ENCODE results near the gene ABCD4.

The ABCD4 gene

DNA sequence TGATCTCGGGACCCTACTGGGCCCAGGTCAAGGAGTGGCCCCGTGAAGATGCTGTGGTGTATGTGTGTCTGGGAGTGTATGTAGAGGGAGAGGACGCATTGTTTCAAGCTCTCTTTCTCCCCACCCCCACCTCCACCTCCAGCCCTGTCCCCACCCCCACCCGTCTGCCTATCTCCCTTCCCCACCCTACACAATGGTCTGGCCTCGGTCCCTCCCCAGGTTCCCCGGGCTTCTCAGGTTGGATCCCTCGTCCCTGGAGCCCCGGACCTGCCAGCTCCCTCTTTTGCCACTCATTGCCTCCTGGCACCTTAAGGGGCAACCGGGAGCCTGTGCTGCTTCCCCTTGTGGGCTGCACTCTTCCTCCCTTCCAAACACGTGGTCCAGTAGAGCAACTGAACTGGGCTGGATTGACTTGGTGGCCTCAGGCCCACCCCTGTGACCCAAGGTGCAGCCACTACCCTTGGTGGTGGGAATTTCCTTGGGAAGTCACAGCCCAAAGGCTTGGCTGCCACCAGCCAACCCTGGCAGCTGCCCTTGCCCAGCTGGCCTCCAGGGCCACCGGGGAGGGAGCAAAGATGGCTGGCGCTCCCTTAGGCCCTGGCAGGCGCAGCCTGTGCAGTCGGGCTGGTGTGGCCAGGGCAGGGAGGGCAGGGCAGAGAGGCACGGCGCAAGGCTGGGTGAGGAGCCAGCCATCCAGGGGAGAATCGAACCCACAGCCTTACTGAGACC lies 46.2 kb upstream of the ABCD4 start:
- TF ChIP-seq ZFP30 (CRISPR knock-in tag; IDR thresholded peaks at IDR 0.05) (no peak), BACH2 (CRISPR knock-in tag; IDR thresholded peaks at IDR 0.05; ENCODE audit: borderline replicate concordance) (no peak), ZFP3 (CRISPR knock-in tag; IDR thresholded peaks at IDR 0.05) (no peak), SNAI2 (CRISPR knock-in tag; IDR thresholded peaks at IDR 0.05) (no peak), ARNTL (CRISPR knock-in tag; IDR thresholded peaks at IDR 0.05; ENCODE audit: borderline replicate concordance, low read depth) (no peak), CSDC2 (CRISPR knock-in tag; IDR thresholded peaks at IDR 0.05) (no peak), PATZ1 (CRISPR knock-in tag; IDR thresholded peaks at IDR 0.05; ENCODE audit: borderline replicate concordance) (no peak), OSR1 (CRISPR knock-in tag; IDR thresholded peaks at IDR 0.05) (no peak), ZC3H10 (CRISPR knock-in tag; IDR thresholded peaks at IDR 0.05) (no peak), PPARA (CRISPR knock-in tag; IDR thresholded peaks at IDR 0.05; ENCODE audit: borderline replicate concordance) (no peak), ISL1 (CRISPR knock-in tag; IDR thresholded peaks at IDR 0.05) (no peak), RARB (CRISPR knock-in tag; IDR thresholded peaks at IDR 0.05) (no peak), CSRNP3 (CRISPR knock-in tag; IDR thresholded peaks at IDR 0.05) (no peak)
- TF ChIP-seq, protein P1, sequence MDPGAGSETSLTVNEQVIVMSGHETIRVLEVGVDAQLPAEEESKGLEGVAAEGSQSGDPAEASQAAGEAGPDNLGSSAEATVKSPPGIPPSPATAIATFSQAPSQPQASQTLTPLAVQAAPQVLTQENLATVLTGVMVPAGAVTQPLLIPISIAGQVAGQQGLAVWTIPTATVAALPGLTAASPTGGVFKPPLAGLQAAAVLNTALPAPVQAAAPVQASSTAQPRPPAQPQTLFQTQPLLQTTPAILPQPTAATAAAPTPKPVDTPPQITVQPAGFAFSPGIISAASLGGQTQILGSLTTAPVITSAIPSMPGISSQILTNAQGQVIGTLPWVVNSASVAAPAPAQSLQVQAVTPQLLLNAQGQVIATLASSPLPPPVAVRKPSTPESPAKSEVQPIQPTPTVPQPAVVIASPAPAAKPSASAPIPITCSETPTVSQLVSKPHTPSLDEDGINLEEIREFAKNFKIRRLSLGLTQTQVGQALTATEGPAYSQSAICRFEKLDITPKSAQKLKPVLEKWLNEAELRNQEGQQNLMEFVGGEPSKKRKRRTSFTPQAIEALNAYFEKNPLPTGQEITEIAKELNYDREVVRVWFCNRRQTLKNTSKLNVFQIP (CRISPR knock-in tag; IDR thresholded peaks at IDR 0.05; ENCODE audit: borderline replicate concordance, low read depth) = no peak
- TF ChIP-seq, protein P2, sequence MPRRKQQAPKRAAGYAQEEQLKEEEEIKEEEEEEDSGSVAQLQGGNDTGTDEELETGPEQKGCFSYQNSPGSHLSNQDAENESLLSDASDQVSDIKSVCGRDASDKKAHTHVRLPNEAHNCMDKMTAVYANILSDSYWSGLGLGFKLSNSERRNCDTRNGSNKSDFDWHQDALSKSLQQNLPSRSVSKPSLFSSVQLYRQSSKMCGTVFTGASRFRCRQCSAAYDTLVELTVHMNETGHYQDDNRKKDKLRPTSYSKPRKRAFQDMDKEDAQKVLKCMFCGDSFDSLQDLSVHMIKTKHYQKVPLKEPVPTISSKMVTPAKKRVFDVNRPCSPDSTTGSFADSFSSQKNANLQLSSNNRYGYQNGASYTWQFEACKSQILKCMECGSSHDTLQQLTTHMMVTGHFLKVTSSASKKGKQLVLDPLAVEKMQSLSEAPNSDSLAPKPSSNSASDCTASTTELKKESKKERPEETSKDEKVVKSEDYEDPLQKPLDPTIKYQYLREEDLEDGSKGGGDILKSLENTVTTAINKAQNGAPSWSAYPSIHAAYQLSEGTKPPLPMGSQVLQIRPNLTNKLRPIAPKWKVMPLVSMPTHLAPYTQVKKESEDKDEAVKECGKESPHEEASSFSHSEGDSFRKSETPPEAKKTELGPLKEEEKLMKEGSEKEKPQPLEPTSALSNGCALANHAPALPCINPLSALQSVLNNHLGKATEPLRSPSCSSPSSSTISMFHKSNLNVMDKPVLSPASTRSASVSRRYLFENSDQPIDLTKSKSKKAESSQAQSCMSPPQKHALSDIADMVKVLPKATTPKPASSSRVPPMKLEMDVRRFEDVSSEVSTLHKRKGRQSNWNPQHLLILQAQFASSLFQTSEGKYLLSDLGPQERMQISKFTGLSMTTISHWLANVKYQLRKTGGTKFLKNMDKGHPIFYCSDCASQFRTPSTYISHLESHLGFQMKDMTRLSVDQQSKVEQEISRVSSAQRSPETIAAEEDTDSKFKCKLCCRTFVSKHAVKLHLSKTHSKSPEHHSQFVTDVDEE (CRISPR knock-in tag; IDR thresholded peaks at IDR 0.05) = no peak
- no peak for ATAC-seq

- TF ChIP-seq SNAI2 (CRISPR knock-in tag; IDR thresholded peaks at IDR 0.05) (no peak), TOX (CRISPR knock-in tag; IDR thresholded peaks at IDR 0.05; ENCODE audit: borderline replicate concordance) (no peak), BACH2 (CRISPR knock-in tag; IDR thresholded peaks at IDR 0.05; ENCODE audit: borderline replicate concordance) (no peak), ZNF70 (CRISPR knock-in tag; IDR thresholded peaks at IDR 0.05) (no peak), PPARA (CRISPR knock-in tag; IDR thresholded peaks at IDR 0.05; ENCODE audit: borderline replicate concordance) (no peak), ARNTL (CRISPR knock-in tag; IDR thresholded peaks at IDR 0.05; ENCODE audit: borderline replicate concordance, low read depth) (no peak), ISL1 (CRISPR knock-in tag; IDR thresholded peaks at IDR 0.05) (no peak), ZFP30 (CRISPR knock-in tag; IDR thresholded peaks at IDR 0.05) (no peak), ZNF8 (CRISPR knock-in tag; IDR thresholded peaks at IDR 0.05) (no peak), OSR1 (CRISPR knock-in tag; IDR thresholded peaks at IDR 0.05) (no peak), ZC3H10 (CRISPR knock-in tag; IDR thresholded peaks at IDR 0.05) (no peak), CSDC2 (CRISPR knock-in tag; IDR thresholded peaks at IDR 0.05) (no peak), TCF4 (CRISPR knock-in tag; IDR thresholded peaks at IDR 0.05; ENCODE audit: borderline replicate concordance) (no peak), ZFP3 (CRISPR knock-in tag; IDR thresholded peaks at IDR 0.05) (no peak), ESRRG (CRISPR knock-in tag; IDR thresholded peaks at IDR 0.05) (no peak)
- TF ChIP-seq, protein P2 (CRISPR knock-in tag; IDR thresholded peaks at IDR 0.05) = no peak
- TF ChIP-seq, protein P1 (CRISPR knock-in tag; IDR thresholded peaks at IDR 0.05; ENCODE audit: borderline replicate concordance, low read depth) = no peak
- no peak for ATAC-seq
These were observed 45.6 kb upstream of the ABCD4 start, which contains the start of gene VRTN for GRCh38 chr14:74348241-74348734. TSS of gene VRTN (plus strand) at chr14:74348471. CDS start at chr14:74356784, 8,313 bp downstream.

Data from SK-N-SH treated with all-trans-retinoic acid at 6 μM for 48 hours (cell line).